B cell (primary cell): ENCODE data around the gene TNFRSF19. TPM values are rescaled to one million over a fixed set of nuclear protein-coding genes. Genes with fewer than 3 reads are reported as not detected.

Experiments used
- ATAC-seq: fragments of 200-7000 bp; cut with Tn5 transposase; one replicate; pipeline ENCODE4 v1.10.0; 2021; ENCODE audit warnings: low read depth, mild to moderate bottlenecking, moderate number of reproducible peaks, moderate library complexity
- CTCF ChIA-PET: fragments of 350-600 bp; sonication (Branson Sonifier 250); formaldehyde crosslinking; loops from one replicate; lab custom pipeline; 2021; ENCODE audit warnings: antibody characterized with exemption, inconsistent platforms; lab: Charles Lee
- POLR2A ChIA-PET: fragments of 350-600 bp; sonication (Branson Sonifier 250); formaldehyde crosslinking; loops from one replicate; lab custom pipeline; 2021; ENCODE audit warnings: antibody characterized with exemption; lab: Charles Lee
- DNase-seq: peaks from one replicate; pipeline ENCODE4 v3.0.0; 2013
- H2AFZ ChIP-seq: 2 replicates; pipeline ENCODE4 v1.6.1; 2012; ENCODE audit warnings: mild to moderate bottlenecking, low read depth, low read length; ENCODE audit not compliant: insufficient read depth, poor library complexity, severe bottlenecking
- H3K27ac ChIP-seq, 2 donors: 1 replicate in 1 of 2; 2 replicates in 1 of 2; pipeline ENCODE4 v1.5.1; 2012 to 2013; ENCODE audit warnings: low read length in 2 of 2, mild to moderate bottlenecking in 2 of 2, moderate library complexity in 1 of 2
- H3K27me3 ChIP-seq, 4 experiments: fragments of 200-600 bp in 1 of 4; sonication (generic) in 1 of 4; replicated peaks in 1 of 4; 1 replicate in 2 of 4; 2 replicates in 2 of 4; pipeline versions ENCODE4 v1.6.1 to v1.7.0; 2013 to 2016; ENCODE audit warnings: low read length in 3 of 4, mild to moderate bottlenecking in 2 of 4, mixed read lengths in 1 of 4, moderate library complexity in 1 of 4; ENCODE audit not compliant: insufficient read depth in 4 of 4, control insufficient read depth in 3 of 4; ENCODE audit errors: control extremely low read depth in 1 of 4
- H3K36me3 ChIP-seq, 2 experiments: replicated peaks in 1 of 2; 1 replicate in 1 of 2; 2 replicates in 1 of 2; pipeline versions ENCODE4 v1.6.1 to v1.7.1; 2013; ENCODE audit warnings: low read length in 1 of 2; ENCODE audit not compliant: insufficient read depth in 2 of 2, control insufficient read depth in 1 of 2; ENCODE audit errors: control extremely low read depth in 1 of 2, extremely low read depth in 1 of 2
- H3K4me1 ChIP-seq, 2 donors: fragments of 200-600 bp in 1 of 2; sonication (generic) in 1 of 2; 1 replicate in 1 of 2; 2 replicates in 1 of 2; pipeline versions ENCODE4 v1.5.1 to v1.6.1; 2013 to 2017; ENCODE audit warnings: low read length in 2 of 2; ENCODE audit not compliant: control insufficient read depth in 2 of 2, insufficient read depth in 2 of 2
- H3K4me2 ChIP-seq: replicated peaks from 2 replicates; pipeline ENCODE3; 2012; ENCODE audit warnings: mild to moderate bottlenecking, low read depth, low read length; ENCODE audit not compliant: poor library complexity, severe bottlenecking
- H3K4me3 ChIP-seq, 5 experiments: fragments of 200-600 bp in 1 of 5; sonication (generic) in 1 of 5; 1 replicate in 3 of 5; 2 replicates in 2 of 5; pipeline versions ENCODE4 v1.5.1 to v1.7.0; 2011 to 2016; ENCODE audit warnings: low read length in 4 of 5, mild to moderate bottlenecking in 4 of 5, low read depth in 2 of 5, control low read depth in 1 of 5, moderate library complexity in 1 of 5; ENCODE audit not compliant: insufficient read depth in 1 of 5; ENCODE audit errors: control extremely low read depth in 1 of 5, extremely low read depth in 1 of 5
- H3K79me2 ChIP-seq: fragments of 200-600 bp; sonication (generic); one replicate; pipeline ENCODE4 v1.6.0; 2016; ENCODE audit warnings: low read length; ENCODE audit not compliant: control insufficient read depth, insufficient read depth
- H3K9ac ChIP-seq: fragments of 200-600 bp; sonication (generic); 2 replicates; pipeline ENCODE4 v1.6.1; 2017; ENCODE audit warnings: mild to moderate bottlenecking, low read length, moderate library complexity
- H3K9me3 ChIP-seq, 3 donors: one replicate each; pipeline versions ENCODE4 v1.6.1 to v1.7.1; 2013; ENCODE audit warnings: low read length in 2 of 3; ENCODE audit not compliant: control insufficient read depth in 2 of 3, insufficient read depth in 1 of 3; ENCODE audit errors: control extremely low read depth in 1 of 3
- H4K20me1 ChIP-seq: 2 replicates; pipeline ENCODE4 v1.6.0; 2012; ENCODE audit warnings: mild to moderate bottlenecking, low read length; ENCODE audit not compliant: insufficient read depth, control insufficient read depth, poor library complexity, severe bottlenecking
- H3K27ac Mint-ChIP-seq: one replicate; pipeline ENCODE4 v1.8.0; 2021; ENCODE audit warnings: mixed read lengths
- H3K27me3 Mint-ChIP-seq: one replicate; pipeline ENCODE4 v1.8.0; 2021; ENCODE audit warnings: mixed read lengths
- H3K4me1 Mint-ChIP-seq: one replicate; pipeline ENCODE4 v1.8.0; 2021; ENCODE audit warnings: mixed read lengths
- H3K4me3 Mint-ChIP-seq: one replicate; pipeline ENCODE4 v1.8.0; 2021; ENCODE audit warnings: mixed read lengths
- H3K9me3 Mint-ChIP-seq: one replicate; pipeline ENCODE4 v1.8.0; 2022; ENCODE audit warnings: mixed read lengths; ENCODE audit not compliant: insufficient read depth
- EZH2 ChIP-seq: IDR thresholded peaks from 2 replicates; pipeline ENCODE4 v1.6.1; 2012; ENCODE audit warnings: borderline replicate concordance, low read depth, mild to moderate bottlenecking, moderate library complexity, low read length; ENCODE audit not compliant: insufficient read depth, poor library complexity, severe bottlenecking
- WGBS: methylation state at CpG from one replicate; pipeline ENCODE4 v1.1.5; 2013; ENCODE audit warnings: missing lambda C conversion rate; ENCODE audit not compliant: insufficient coverage; 5-methylcytosine and 5-hydroxymethylcytosine counted together
- intact Hi-C: fragments of 100-400 bp; cut with micrococcal nuclease; formaldehyde crosslinking; loops from one replicate; pipeline ENCODE4 v1.10.0; 2022
- polyA plus RNA-seq: library from polyadenylated mRNA; depleted of rRNA; stranded (reverse); fragments of >200 nt; gene quantifications from 2 replicates; pipeline ENCODE4 v1.2.3, GENCODE V29; 2012
- total RNA-seq, 2 donors: library from RNA; stranded (reverse); fragments of 120-200 nt in 1 of 2; gene quantifications; 1 replicate in 1 of 2; 2 replicates in 1 of 2; pipeline versions ENCODE4 v1.2.3 to v1.2.4, GENCODE V29; 2013 to 2022
- TF ChIP-seq, protein P1 (sequence below): fragments of 200-600 bp; IDR thresholded peaks from one replicate; pipeline ENCODE4 v1.8.0; 2022; ENCODE audit warnings: antibody characterized with exemption, mild to moderate bottlenecking

The TNFRSF19 gene
- total and polyA plus RNA-seq, 2 donors (not counting 1 experiment from before 2014, with no cell fraction given), result 0.36 TPM; not detected in 1

GRCh38 chr13:23637829-23638228 is 67.6 kb downstream of the TNFRSF19 start:
- peaks cover 3% of the 10 kb centered on the region for H3K27me3 Mint-ChIP-seq
- DNase-seq (no peak), ATAC-seq (no peak)
- H3K4me3 Mint-ChIP-seq, result no peak overlapping the region
- ChIA-PET CTCF (no interaction called here), POLR2A (no interaction called here)
- Histone ChIP-seq H2AFZ (no peak overlapping the region), H3K79me2 (no peaks in the 10 kb centered on the region), H3K36me3 (no peaks in the 10 kb centered on the region), H3K4me2 (no peak overlapping the region), H3K27ac (no peak overlapping the region), H4K20me1 (no peaks in the 10 kb centered on the region), H3K4me3 (no peak overlapping the region), H3K9ac (no peak overlapping the region), H3K27me3 (no peaks in the 10 kb centered on the region), H3K9me3 (no peaks in the 10 kb centered on the region), H3K4me1 (no peaks in the 10 kb centered on the region)
- TF ChIP-seq, protein P1, sequence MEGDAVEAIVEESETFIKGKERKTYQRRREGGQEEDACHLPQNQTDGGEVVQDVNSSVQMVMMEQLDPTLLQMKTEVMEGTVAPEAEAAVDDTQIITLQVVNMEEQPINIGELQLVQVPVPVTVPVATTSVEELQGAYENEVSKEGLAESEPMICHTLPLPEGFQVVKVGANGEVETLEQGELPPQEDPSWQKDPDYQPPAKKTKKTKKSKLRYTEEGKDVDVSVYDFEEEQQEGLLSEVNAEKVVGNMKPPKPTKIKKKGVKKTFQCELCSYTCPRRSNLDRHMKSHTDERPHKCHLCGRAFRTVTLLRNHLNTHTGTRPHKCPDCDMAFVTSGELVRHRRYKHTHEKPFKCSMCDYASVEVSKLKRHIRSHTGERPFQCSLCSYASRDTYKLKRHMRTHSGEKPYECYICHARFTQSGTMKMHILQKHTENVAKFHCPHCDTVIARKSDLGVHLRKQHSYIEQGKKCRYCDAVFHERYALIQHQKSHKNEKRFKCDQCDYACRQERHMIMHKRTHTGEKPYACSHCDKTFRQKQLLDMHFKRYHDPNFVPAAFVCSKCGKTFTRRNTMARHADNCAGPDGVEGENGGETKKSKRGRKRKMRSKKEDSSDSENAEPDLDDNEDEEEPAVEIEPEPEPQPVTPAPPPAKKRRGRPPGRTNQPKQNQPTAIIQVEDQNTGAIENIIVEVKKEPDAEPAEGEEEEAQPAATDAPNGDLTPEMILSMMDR, result no peak
- no peak for TF ChIP-seq EZH2
- no peak overlapping the region for H3K27ac Mint-ChIP-seq
- no peaks in the 10 kb centered on the region for H3K9me3 Mint-ChIP-seq
- 83% methylated on average over 8 of the region's 9 CpGs for WGBS
- no peaks in the 10 kb centered on the region for H3K4me1 Mint-ChIP-seq
- intact Hi-C loops, result no loop called here

- TF ChIP-seq, protein P1, result no peak
- no peak for TF ChIP-seq EZH2
- DNase-seq, result no peak
- no peaks in the 10 kb centered on the region for H3K27me3 ChIP-seq
- H3K9me3 Mint-ChIP-seq, result no peaks in the 10 kb centered on the region
- H3K27ac ChIP-seq, result no peak overlapping the region
- H3K9me3 ChIP-seq, result no peaks in the 10 kb centered on the region
- WGBS, result 100% methylated on average over 5 of the region's 6 CpGs
- POLR2A ChIA-PET, result no interaction called here
- no peaks in the 10 kb centered on the region for H3K4me1 Mint-ChIP-seq
- H2AFZ ChIP-seq, result no peak overlapping the region
- no peak overlapping the region for H3K9ac ChIP-seq
- H3K79me2 ChIP-seq, result no peaks in the 10 kb centered on the region
- H3K4me2 ChIP-seq, result no peak overlapping the region
- no peak overlapping the region for H3K27ac Mint-ChIP-seq
- H3K4me3 Mint-ChIP-seq, result no peak overlapping the region
- ATAC-seq, result no peak
- peaks cover 3% of the 10 kb centered on the region for H3K27me3 Mint-ChIP-seq
- no peak overlapping the region for H3K4me3 ChIP-seq
- CTCF ChIA-PET, result no interaction called here
- intact Hi-C loops, result no loop called here
- H3K4me1 ChIP-seq, result no peaks in the 10 kb centered on the region
- H4K20me1 ChIP-seq, result no peaks in the 10 kb centered on the region
- no peaks in the 10 kb centered on the region for H3K36me3 ChIP-seq
Observed at GRCh38 chr13:23639674-23640073, 69.5 kb downstream of the TNFRSF19 start.
